GM12864 (cell line): ENCODE measurements around the gene NEMP2.
A peak's percentile ranks its signal among the peaks of the same experiment; 100 is the strongest.

Source experiments
- DNase-seq: peaks from one replicate; pipeline ENCODE4 v3.0.0-alpha.2; 2011; ENCODE audit warnings: low read depth
- H3K4me3 ChIP-seq: 2 replicates; pipeline ENCODE4 v1.5.1; 2011; ENCODE audit warnings: mild to moderate bottlenecking, low read depth, low read length, control low read depth
- CTCF ChIP-seq: IDR thresholded peaks from 2 replicates; pipeline ENCODE4 v1.5.1; 2011; ENCODE audit warnings: low read depth, mild to moderate bottlenecking, moderate library complexity, low read length, control low read depth, inconsistent platforms; ENCODE audit errors: missing control alignments

Gene NEMP2, protein sequence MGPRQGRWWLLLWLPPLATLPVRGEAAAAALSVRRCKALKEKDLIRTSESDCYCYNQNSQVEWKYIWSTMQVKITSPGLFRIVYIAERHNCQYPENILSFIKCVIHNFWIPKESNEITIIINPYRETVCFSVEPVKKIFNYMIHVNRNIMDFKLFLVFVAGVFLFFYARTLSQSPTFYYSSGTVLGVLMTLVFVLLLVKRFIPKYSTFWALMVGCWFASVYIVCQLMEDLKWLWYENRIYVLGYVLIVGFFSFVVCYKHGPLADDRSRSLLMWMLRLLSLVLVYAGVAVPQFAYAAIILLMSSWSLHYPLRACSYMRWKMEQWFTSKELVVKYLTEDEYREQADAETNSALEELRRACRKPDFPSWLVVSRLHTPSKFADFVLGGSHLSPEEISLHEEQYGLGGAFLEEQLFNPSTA

GRCh38 chr2:190534310-190535120 lies at the start of gene NEMP2:
Gene NEMP2, minus strand, starts transcription at chr2:190534722. Its CDS starts 67 bp downstream, at chr2:190534655.
- H3K4me3 ChIP-seq, result peak within 1 kb of the TSS; percentile 60
- DNase-seq, result peak; percentile 55
- no peak for TF ChIP-seq CTCF

- H3K4me3 ChIP-seq, result no peak overlapping the region; the same call in 1 of the 2 replicates
- TF ChIP-seq CTCF, result no peak
- DNase-seq, result no peak
These were observed 49.2 kb upstream of the NEMP2 start for GRCh38 chr2:190583507-190584337.

GRCh38 chr2:190582736-190583506 lies 48.4 kb upstream of the NEMP2 start:
- no peak overlapping the region; the same call in 1 of the 2 replicates for H3K4me3 ChIP-seq
- DNase-seq, result no peak
- TF ChIP-seq CTCF, result no peak

- TF ChIP-seq CTCF, result no peak
- H3K4me3 ChIP-seq, result no peak overlapping the region
- DNase-seq, result no peak
These were observed 47.5 kb upstream of the NEMP2 start for GRCh38 chr2:190582019-190582418.

- H3K4me3 ChIP-seq, result no peak overlapping the region
- no peak for DNase-seq
- TF ChIP-seq CTCF, result no peak
These were observed 45.7 kb upstream of the NEMP2 start for GRCh38 chr2:190579915-190580846.
